GM21515 (cell line): ENCODE results near the gene TAF10.

ENCODE experiments used
- ATAC-seq: cut with Tn5 transposase; IDR thresholded peaks from one replicate; pipeline ENCODE4 v1.9.1; 2021; ENCODE audit not compliant: unreplicated experiment

Gene TAF10

GRCh38 chr11:6586434-6587359 lies 25.3 kb downstream of the TAF10 start:
- ATAC-seq = no peak

DNA sequence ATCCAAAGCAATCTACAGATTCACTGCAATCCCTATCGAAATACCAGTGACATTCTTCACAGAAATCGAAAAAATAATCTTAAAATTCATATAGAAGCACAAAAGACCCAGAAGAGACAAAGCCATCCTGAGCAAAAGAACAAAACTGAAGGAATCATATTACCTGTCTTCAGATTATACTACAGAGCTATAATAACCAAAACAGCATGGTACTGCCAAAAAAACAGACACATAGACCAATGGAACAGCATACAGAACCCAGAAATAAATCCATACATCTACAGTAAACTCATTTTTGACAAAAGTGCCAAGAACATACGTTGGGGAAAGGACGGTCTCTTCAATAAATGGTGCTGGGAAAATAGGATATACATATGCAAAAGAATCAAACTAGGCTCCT lies 27.5 kb downstream of the TAF10 start:
- no peak for ATAC-seq

DNA sequence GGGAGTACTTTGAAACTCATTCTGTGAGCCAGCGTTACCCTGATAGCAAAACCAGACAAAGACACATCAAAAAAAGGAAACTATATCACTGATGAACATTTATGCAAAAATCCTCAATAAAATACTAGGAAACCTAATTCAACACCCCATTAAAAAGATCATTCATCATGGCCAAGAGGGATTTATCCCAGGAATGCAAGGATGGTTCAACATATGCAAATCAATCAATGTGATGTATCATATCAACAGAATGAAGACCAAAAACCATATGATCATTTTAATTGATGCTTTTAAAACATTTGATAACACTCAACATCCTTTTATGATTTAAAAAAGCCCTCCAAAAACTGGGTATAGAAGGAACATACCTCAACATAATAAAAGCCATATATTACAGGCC lies 28.4 kb downstream of the TAF10 start:
- no peak for ATAC-seq

GRCh38 chr11:6579681-6580080 lies 32.3 kb downstream of the TAF10 start:
- ATAC-seq = no peak

- ATAC-seq = no peak
Observed at GRCh38 chr11:6578134-6578533, 33.9 kb downstream of the TAF10 start.

DNA sequence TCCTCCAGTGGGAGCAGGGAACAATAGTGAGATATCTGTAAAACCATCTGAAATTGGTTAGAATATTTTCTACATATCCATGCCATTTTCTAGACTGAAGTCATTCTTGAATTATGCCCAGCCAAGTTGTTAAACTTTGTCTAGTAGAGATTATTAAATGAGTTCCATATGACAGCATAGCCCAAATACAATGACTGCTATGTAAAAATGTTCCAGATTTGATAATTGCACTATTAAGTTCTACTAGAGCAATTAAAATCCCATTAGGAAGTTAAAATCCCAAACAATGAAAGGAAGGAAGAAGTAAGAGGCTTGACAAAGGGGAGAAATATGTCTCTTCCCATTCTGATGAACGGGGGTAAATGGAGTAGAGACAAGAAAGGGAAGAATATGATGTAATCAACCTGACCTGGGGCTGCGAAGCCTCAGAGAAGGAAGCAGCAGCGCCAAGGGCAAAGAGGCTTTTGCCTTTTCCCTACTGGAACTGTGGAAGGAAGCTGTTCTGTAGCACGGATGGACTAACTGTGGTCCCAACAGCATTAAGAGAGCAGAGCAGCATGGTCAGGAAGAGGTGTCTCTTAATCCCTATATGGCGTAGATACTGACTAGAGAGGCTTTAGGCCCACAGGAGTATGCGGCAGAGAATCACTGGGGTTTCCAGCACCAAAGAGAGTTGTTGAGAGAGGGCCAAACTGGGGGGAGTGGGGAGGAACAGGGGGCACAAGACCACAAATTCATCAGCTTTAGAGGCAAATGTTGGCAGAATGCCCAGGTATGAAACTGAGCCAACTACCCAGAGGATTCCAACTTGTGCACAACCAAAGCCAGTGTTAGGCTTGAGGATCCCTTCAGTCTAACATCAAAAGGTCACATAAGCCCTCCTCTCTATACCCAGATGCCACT lies 35.3 kb downstream of the TAF10 start:
- ATAC-seq = no peak

DNA sequence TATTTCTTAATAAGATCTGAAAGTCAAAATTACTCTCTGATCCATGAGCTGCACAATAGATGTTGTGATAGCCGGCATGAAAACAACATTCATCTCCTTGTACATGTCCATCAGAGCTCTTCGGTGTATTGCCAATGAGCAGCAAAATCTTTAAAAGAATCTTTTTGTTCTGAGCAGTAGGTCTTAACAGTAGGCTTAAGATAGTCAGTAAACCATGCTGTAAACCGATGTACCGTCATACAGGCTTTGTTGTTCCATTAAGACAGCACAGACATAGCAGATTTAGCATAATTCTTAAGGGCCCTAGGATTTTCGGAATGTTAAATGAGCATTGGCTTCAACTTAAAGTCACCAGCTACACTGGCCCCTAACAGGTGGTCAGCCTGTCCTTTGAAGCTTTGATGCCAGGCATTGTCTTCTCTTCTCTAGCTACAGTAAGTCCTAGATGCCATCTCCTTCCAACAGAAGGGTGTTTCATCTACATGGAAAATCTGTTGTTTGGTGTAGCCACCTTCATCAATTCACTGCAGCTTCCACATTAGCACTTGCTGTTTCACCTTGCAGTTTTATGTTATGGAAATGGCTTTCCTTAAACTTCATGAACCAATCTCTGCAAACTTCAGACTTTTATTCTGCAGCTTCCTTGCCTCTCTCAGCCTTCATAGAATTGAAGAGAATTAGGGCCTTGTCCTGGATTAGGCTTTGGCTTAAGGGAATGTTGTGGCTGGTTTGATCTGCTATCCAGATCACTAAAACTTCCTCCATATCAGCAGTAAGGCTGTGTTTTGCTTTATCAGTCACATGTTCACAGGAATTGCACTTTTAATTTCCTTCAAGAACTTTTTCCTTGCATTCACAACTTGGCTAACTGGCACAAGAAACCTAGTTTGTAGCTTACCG lies 37.0 kb downstream of the TAF10 start:
- ATAC-seq = no peak

- ATAC-seq = no peak
Observed at GRCh38 chr11:6572215-6572614, 39.8 kb downstream of the TAF10 start.

GRCh38 chr11:6571434-6572008 lies 40.5 kb downstream of the TAF10 start:
- no peak for ATAC-seq

- no peak for ATAC-seq
Observed at GRCh38 chr11:6570691-6571427, 41.2 kb downstream of the TAF10 start.

GRCh38 chr11:6569706-6570105 lies 42.3 kb downstream of the TAF10 start:
- ATAC-seq = no peak

GRCh38 chr11:6568191-6568918 lies 43.7 kb downstream of the TAF10 start:
- no peak for ATAC-seq

DNA sequence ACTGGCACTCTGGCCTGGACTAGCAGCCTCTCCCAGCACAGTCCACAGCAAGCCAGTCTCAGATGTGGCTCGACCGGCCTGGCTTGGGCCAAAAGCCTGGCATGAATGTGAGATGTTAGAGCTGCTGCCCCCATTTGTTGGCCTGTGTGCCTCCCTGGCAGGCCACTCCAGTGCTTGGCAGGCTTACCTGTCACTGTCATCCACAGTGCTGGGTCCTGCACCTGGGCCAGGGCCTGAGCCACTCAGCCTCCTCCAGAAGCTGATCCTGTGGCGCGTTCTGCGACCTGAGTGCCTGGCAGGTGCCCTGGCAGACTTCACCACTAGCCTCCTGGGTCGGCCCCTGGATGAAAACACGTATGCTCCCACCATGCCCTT lies 44.7 kb downstream of the TAF10 start:
- no peak for ATAC-seq

GRCh38 chr11:6566704-6567370 lies 45.2 kb downstream of the TAF10 start:
- ATAC-seq = no peak

DNA sequence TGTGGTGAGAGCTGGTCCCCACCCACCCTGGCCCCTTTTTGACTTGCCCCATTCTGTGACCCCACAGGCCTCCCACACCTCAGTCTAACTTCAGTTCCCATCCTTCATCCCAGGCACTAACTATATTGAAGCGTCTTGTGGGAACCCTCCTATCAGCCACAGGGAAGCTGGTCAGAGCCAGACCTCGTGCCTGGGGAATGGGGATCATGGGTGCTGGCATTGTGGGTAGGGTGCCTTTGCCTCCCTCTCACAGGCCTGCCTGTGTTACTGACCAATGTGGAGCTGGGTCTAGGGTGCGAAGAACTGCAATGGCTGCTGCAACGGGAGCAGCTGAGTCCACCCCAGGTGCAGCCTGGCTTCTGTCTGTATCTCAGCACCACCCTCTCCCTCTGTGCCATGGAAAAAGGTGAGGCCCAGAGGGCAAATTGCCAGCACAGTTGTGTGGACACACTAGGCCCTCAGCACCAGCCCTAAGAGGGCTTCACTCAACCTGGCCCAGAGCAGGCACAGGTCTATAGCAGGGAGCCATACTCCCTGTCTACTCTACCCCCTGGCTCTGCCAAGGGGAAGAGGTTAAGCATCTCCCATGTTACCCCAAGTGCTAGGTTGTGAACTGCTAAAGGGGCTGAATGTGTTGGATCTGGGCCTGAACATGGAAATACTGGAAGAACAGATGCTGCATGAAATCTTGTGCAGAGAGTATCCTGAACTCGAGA lies 45.9 kb downstream of the TAF10 start:
- no peak for ATAC-seq

DNA sequence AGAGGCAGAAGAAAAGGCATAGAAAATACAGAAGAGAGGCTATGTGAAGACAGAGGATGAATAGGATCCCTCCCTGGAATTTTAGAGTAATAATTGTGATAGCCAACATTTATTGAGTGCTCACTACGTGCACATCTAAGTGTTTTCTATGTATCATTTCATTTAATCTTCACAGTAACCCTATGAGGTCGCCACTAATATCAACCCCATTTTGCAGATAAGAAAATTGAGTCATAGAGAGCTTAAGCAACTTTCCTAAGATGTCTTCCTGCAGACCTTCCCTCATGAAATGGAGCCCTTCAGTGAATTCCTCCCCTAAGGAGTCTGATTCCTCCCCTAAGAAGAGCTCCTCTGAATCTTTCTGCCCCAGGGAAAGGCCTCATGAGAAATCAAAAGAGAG lies 46.7 kb downstream of the TAF10 start:
- no peak for ATAC-seq

DNA sequence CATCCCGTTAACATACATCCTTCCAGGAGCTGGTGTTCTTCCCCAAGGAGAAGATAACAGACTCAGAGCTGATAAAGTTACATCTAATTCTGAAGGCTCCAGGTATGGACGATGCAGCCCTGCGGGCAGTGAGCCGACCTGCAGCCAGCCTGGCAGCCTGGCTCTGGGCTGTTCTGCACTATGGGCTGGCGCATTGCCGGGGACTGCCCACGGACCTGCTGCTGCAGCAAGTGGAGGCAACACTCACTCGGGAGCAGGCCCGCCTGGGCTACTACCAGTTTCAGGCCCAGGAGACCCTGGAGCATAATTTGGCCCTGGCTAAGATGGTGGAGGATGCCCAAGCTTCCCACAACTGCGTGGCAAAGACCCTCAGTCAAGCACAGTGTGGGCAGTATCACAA lies 48.3 kb downstream of the TAF10 start:
- ATAC-seq = no peak

GRCh38 chr11:6563121-6563619 lies 48.8 kb downstream of the TAF10 start:
- ATAC-seq = no peak
